GM19043 (cell line): Measurements from ENCODE around the gene PRKCZ.

Experiments used
- ATAC-seq: cut with Tn5 transposase; IDR thresholded peaks from one replicate; pipeline ENCODE4 v1.9.1; 2021; ENCODE audit warnings: low read depth; ENCODE audit not compliant: unreplicated experiment

PRKCZ gene

DNA sequence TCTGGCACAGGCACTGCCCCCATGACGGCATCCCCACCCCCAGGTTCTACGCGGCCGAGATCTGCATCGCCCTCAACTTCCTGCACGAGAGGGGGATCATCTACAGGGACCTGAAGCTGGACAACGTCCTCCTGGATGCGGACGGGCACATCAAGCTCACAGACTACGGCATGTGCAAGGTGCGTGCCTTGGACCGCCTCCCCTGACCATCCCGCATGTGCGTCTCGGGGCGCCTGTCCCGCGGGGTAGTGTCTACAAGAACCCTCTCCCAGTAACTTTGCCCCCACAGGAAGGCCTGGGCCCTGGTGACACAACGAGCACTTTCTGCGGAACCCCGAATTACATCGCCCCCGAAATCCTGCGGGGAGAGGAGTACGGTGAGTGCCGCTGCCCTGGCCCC, 121.8 kb downstream of the PRKCZ start:
- ATAC-seq, result no peak

GRCh38 chr1:2172551-2173146, 122.4 kb downstream of the PRKCZ start:
- ATAC-seq, result no peak

GRCh38 chr1:2173546-2174347, 123.5 kb downstream of the PRKCZ start:
- ATAC-seq, result no peak

GRCh38 chr1:2174348-2175054, 124.3 kb downstream of the PRKCZ start:
- ATAC-seq, result no peak

- ATAC-seq, result no peak
Measured at GRCh38 chr1:2175055-2175414, 124.8 kb downstream of the PRKCZ start.

DNA sequence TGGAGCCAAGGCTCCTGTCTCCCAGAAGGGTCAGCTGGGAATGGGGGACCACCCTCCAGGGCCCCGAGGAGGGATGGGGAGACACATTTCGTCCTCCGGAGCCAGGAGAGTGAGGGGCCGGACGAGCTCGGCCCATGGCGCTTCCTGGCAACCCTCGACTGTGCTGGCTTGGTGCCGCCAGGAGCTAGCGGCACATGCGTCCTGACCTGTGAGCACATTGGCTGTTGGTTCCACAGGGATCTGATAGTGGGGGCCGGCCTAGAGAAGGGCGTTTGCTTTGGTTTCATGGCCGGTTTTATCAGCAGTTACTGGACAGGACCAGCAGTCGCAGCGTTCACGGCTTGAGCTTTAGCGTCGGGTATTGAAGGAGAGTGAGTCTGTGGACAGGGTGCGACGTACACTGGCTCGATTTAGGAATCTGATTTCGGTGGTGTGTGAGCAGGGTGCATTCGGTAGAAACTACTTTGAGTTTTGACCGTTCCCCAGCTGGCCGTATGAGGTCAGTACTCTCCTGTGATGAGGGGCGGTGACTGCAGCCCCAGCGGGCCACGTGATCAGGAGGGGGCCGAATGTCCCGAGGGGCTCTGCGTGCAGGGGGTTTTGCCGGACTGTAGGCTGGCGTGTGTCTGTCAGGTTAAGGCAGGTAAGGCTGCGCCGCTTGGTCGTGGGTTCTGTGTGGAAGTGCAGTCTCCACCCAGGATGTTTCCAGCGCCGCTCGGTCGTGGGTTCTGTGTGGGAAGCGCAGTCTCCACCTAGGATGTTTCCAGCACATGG, 125.7 kb downstream of the PRKCZ start:
- ATAC-seq, result no peak

- ATAC-seq, result no peak
Measured at GRCh38 chr1:2176615-2177014, 126.4 kb downstream of the PRKCZ start.

DNA sequence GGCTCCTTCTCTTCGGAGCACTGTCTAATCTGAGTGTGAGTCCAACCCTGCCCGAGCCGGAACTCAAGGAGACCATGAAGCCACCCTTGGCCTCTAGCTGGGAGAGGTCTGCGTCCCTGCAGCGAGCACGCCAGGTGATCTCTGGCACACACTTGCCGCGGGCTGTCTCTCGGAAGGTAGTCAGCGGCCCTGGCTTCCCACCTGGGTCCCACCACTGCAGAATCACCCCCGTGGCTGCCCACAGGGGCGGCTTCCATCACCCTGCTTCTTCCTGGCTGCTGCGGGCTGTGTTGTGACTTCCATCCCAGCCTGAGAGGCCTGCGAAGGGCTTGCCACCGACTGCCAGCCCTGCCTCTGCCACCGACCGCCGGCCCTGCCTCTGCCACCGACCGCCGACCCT, 127.3 kb downstream of the PRKCZ start:
- ATAC-seq, result no peak

- ATAC-seq, result no peak
Measured at GRCh38 chr1:2177946-2178538, 127.8 kb downstream of the PRKCZ start.

DNA sequence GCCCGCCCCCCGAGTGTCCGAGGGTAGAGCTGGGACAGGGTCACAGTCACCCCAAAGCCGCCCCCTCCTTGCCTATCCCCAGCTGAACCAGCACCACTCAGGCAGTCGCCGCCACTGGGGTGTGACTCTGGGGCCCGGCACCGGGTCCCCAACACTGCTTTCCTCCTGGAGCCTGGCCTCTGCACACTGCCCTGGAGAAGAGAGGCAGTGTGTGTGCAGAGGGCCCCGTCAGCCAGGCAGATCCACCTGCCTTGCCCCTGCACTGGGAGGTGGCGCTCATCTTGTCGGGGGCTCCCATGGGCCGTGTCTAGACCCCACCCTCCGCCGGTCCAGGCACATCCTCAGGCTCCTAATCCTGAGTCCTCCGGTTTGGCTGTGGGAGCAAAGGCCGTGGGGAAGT, 128.7 kb downstream of the PRKCZ start:
- no peak for ATAC-seq

GRCh38 chr1:2179283-2180013, 129.2 kb downstream of the PRKCZ start:
- no peak for ATAC-seq

DNA sequence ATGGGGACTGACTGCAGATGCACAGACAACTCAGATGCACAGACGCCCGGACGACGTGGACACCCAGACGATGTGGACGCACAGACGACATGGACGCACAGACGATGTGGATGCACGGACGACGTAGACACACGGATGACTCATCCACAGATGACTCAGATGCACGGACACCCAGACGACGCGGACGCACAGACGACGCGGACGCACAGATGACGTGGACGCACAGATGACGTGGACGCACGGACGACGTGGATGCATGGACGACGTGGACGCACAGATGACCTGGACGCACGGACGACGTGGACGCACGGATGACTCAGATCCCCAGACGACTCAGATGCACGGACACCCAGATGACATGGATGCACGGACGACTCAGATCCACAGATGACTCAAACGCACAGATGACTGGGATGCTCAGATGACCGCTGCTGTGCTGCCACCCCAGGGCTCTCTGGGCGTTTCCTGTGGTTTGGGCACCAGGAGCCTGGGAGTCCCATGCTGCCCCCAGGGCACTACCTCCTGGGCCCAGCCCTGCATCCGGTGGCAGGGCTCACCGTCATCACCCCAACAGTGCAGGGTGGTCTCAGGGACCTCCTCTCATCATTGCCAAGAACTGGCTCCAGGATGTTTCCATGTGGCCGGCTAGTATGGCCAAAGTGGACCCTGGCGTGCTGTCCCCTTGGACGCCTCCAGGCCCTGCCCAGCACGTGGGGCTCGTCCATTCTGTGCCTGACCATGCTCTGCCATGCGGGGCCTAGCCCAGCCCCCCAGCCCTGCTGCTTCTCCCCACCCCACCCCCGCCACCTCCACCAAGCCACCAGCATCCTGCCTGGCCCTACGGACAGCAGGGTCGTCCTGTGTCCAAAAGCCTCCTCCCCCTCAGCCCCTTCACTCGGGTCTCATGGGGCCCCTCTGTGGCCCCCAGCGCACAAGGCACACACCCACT, 130.4 kb downstream of the PRKCZ start:
- no peak for ATAC-seq

- no peak for ATAC-seq
Measured at GRCh38 chr1:2181271-2181670, 131.1 kb downstream of the PRKCZ start.

- ATAC-seq, result no peak
Measured at GRCh38 chr1:2181752-2182151, 131.5 kb downstream of the PRKCZ start.

DNA sequence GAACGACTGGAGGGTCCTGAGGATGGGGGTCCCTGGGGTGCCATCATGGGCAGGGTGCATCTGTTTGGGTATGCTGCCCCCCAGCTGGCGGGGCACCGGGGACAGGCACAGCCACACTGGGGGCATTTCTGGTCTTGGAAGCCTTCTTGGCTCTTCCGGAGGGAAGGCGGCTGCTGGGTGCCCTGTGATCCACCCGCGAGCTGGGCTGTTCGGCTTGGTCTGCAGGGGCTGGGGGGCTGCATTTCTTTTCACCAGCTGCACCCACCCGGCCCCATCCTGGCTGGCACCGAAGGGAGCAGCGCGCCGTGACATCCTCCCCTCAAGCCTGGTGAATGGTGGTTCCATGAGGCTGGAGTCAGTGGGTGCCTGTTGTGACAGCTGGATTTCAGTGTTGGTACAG, 132.2 kb downstream of the PRKCZ start:
- ATAC-seq, result no peak

- ATAC-seq, result no peak
Measured at GRCh38 chr1:2183937-2184334, 133.7 kb downstream of the PRKCZ start.

DNA sequence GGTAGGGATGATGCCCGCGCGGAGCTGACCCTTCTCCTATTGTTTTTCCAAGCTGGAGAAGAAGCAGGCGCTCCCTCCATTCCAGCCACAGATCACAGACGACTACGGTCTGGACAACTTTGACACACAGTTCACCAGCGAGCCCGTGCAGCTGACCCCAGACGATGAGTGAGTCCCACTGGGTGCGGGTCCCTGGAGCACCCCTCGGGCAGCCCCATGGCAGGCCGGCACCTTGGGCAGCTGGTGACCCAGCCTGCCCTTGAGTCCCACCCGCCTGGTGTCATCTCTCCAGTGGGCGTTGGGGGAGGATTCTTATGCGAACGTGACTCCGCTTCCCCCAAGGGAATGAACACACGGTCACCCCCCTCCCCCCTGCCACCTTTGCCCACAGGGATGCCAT, 134.3 kb downstream of the PRKCZ start:
- ATAC-seq, result no peak

DNA sequence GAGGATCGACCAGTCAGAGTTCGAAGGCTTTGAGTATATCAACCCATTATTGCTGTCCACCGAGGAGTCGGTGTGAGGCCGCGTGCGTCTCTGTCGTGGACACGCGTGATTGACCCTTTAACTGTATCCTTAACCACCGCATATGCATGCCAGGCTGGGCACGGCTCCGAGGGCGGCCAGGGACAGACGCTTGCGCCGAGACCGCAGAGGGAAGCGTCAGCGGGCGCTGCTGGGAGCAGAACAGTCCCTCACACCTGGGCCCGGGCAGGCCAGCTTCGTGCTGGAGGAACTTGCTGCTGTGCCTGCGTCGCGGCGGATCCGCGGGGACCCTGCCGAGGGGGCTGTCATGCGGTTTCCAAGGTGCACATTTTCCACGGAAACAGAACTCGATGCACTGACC, 134.7 kb downstream of the PRKCZ start:
- no peak for ATAC-seq
